ENCODE data around the gene ERCC6L2.

DNA sequence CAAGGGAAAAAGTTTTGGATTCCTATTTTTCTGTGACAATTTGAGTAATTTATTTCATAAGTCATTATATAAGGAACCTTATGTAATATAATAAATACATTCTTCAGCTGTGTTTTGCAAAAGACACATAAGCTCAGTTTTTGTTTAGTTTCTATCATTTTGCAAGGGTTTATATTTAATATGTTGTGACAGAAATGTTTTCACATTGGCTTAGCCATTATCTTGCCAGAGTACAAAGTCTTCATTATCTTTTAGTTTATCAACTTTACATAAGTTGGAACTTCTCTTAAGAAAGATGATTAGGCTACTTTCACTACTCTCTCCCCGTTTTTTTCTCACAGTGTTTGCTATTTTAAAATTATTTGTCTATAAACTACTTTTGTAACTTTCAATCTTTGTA, 54.8 kb downstream of the ERCC6L2 start:
- TF ChIP-seq, protein P1, sequence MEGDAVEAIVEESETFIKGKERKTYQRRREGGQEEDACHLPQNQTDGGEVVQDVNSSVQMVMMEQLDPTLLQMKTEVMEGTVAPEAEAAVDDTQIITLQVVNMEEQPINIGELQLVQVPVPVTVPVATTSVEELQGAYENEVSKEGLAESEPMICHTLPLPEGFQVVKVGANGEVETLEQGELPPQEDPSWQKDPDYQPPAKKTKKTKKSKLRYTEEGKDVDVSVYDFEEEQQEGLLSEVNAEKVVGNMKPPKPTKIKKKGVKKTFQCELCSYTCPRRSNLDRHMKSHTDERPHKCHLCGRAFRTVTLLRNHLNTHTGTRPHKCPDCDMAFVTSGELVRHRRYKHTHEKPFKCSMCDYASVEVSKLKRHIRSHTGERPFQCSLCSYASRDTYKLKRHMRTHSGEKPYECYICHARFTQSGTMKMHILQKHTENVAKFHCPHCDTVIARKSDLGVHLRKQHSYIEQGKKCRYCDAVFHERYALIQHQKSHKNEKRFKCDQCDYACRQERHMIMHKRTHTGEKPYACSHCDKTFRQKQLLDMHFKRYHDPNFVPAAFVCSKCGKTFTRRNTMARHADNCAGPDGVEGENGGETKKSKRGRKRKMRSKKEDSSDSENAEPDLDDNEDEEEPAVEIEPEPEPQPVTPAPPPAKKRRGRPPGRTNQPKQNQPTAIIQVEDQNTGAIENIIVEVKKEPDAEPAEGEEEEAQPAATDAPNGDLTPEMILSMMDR (IDR thresholded peaks at IDR 0.05): no peak
- TF ChIP-seq POLR2AphosphoS5 (IDR thresholded peaks at IDR 0.05; ENCODE audit: low read depth, low read length): no peak
